ENCODE measurements around the gene SLC22A23. TPM values are rescaled to one million over a fixed set of nuclear protein-coding genes. Genes with fewer than 3 reads are reported as not detected.

Gene SLC22A23
- total RNA-seq, 2 donors from 2014 or later: 85.7 to 89.5 TPM

DNA sequence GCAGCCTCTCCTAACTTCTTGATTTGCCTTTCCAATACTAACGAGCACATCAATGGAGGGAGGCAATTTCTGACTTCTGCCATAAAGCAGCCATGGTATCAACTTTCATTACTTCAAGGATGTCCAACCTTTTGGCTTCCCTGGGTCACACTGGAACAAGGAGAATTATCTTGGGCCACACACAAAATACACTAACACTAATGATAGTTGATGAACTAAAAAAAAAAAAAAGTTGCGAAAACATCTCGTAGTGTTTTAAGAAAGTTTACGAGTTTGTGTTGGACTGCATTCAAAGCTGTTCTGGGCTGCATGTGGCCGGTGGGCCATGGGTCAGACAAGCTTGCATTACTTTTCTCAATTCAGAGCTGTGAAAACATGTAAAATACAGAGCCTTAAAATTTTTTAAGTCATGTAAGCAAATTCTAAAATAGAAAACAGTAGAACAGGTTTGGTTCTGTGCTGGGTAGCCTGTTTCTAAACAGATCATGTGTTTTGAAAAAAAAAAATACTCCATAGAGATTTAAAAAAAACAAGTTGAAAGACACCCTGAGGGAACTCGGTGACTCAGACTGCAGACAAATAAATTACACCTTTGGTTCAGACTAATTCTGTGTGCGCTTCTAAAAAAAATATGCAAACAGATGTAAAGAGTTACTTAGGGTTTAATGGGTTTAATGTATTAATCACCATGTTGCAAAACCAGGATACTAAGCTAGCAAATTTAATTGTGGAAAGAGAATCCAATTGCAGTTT, 43.6 kb upstream of the SLC22A23 start:
- no peak overlapping the region for H3K27ac ChIP-seq
- H3K4me1 ChIP-seq: no peaks in the 10 kb centered on the region
- H3K9ac ChIP-seq (ENCODE audit: low read depth in 2 of 2, low read length in 2 of 2): no peak overlapping the region
- DNase-seq: no peak
- no peaks in the 10 kb centered on the region for H3K36me3 ChIP-seq
- no peaks in the 10 kb centered on the region for H3K9me3 ChIP-seq
- TF ChIP-seq, protein P1, sequence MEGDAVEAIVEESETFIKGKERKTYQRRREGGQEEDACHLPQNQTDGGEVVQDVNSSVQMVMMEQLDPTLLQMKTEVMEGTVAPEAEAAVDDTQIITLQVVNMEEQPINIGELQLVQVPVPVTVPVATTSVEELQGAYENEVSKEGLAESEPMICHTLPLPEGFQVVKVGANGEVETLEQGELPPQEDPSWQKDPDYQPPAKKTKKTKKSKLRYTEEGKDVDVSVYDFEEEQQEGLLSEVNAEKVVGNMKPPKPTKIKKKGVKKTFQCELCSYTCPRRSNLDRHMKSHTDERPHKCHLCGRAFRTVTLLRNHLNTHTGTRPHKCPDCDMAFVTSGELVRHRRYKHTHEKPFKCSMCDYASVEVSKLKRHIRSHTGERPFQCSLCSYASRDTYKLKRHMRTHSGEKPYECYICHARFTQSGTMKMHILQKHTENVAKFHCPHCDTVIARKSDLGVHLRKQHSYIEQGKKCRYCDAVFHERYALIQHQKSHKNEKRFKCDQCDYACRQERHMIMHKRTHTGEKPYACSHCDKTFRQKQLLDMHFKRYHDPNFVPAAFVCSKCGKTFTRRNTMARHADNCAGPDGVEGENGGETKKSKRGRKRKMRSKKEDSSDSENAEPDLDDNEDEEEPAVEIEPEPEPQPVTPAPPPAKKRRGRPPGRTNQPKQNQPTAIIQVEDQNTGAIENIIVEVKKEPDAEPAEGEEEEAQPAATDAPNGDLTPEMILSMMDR (IDR thresholded peaks at IDR 0.05): no peak
- intact Hi-C loops (cut with DNase I): no loop called here
- H3K27me3 ChIP-seq: no peaks in the 10 kb centered on the region
- H3K4me3 ChIP-seq: no peak overlapping the region

DNA sequence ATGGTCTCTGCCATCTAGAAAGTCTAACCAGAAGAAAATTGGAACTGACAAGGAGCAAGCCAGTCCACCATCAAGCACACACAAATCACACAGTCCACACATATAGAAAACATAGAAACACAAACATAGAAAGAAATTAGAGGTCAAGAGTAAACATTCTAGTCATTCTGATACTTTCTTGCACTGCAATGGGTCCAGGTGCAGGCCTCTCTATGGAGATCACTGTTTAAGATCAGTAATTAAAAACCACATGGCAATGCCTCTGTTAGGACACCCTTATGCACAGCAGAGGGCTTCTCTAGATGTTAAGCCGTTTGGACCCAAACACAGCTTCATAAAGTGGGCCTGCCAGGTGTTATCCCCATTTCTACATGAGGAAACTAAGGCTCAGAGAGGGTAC, 42.8 kb upstream of the SLC22A23 start:
- DNase-seq: no peak
- intact Hi-C loops (cut with DNase I): no loop called here
- TF ChIP-seq, protein P1 (IDR thresholded peaks at IDR 0.05): no peak

DNA sequence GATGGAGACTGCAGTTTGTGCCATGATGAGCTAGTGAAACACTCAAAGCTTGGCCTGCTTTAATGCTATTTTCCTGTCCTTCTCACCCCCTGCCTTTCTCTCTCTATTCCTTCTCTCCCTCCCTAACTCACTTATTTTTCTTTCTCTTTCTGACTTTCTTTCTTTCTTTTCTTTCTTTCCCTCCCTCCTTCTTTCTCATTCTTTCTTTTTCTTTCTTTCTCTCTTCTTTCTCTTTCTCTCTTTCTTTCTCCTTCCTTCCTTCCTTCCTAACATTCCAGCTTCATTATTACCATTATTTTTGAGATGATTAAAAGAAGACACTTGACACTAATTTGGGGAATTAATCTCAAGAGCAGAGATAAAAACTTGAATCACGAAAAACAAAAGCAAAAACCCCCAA, 39.5 kb upstream of the SLC22A23 start:
- Histone ChIP-seq H3K9me3 (no peaks in the 10 kb centered on the region), H3K27me3 (no peaks in the 10 kb centered on the region), H3K27ac (no peak overlapping the region), H3K4me3 (no peak overlapping the region), H3K36me3 (no peaks in the 10 kb centered on the region), H3K9ac (ENCODE audit: low read depth in 2 of 2, low read length in 2 of 2) (no peak overlapping the region), H3K4me1 (no peaks in the 10 kb centered on the region)
- TF ChIP-seq, protein P1 (IDR thresholded peaks at IDR 0.05): no peak
- no peak for DNase-seq
- intact Hi-C loops (cut with DNase I): no loop called here

More for the DNA sequence above, 42.8 kb upstream of the SLC22A23 start:
- H3K36me3 ChIP-seq: no peaks in the 10 kb centered on the region
- H3K4me1 ChIP-seq: no peaks in the 10 kb centered on the region
- H3K9me3 ChIP-seq: no peaks in the 10 kb centered on the region
- H3K9ac ChIP-seq (ENCODE audit: low read depth in 2 of 2, low read length in 2 of 2): no peak overlapping the region
- no peak overlapping the region for H3K27ac ChIP-seq
- H3K27me3 ChIP-seq: no peaks in the 10 kb centered on the region
- H3K4me3 ChIP-seq: no peak overlapping the region

DNA sequence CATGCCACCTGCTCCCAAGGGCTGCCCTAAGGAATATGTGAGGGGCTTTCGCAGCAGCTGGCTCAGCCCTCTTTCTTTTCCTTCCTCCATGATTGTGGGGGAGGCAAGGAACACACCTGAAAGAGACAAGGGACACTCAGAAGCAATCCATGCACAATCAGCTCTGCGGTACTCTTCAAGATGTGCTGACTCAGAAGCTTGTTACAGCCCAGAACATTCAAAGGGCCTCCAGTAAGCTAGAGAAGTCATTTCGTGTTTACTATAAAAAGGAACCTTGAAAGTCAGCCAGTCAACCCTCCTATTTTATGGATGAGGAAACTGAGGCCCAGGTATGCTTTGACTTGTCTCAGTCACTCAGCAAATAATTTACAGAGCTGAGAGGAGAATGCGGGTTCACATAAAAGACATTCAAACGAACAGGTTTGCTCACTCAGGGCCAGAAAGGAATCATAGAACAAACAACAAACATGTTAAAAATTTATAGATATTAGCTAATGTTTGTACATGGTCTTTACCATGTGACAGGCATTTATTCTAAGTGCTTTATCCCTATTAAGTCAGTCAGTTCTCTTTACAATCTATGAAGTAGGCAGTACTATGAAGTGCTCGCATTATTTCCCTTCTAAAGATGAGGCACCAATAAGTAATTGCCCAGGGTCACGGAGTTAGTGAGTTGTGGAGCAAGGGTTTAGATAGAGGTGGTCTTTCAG, 37.7 kb upstream of the SLC22A23 start:
- TF ChIP-seq, protein P1 (IDR thresholded peaks at IDR 0.05): no peak
- H3K9me3 ChIP-seq: no peaks in the 10 kb centered on the region
- DNase-seq: no peak
- intact Hi-C loops (cut with DNase I): no loop called here
- no peak overlapping the region for H3K27ac ChIP-seq
- no peaks in the 10 kb centered on the region for H3K27me3 ChIP-seq
- no peaks in the 10 kb centered on the region for H3K36me3 ChIP-seq
- no peak overlapping the region for H3K4me3 ChIP-seq
- no peak overlapping the region for H3K9ac ChIP-seq (ENCODE audit: low read depth in 2 of 2, low read length in 2 of 2)
- H3K4me1 ChIP-seq: no peaks in the 10 kb centered on the region

DNA sequence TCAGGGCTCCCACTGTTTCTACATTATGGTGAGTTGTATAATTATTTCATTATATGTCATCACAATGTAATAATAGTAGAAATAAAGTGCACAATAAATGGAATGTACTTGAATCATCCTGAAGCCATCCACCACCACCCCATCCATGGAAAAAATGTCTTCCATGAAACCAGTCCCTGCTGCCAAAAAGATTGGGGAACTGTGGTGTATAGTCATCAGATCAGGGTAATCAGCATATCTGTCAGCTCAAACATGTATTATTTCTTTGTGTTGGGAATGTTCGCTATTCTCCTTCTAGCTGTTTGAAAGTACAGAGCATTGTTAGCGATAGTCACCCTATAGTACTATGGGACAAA, 33.8 kb upstream of the SLC22A23 start:
- no peak for DNase-seq
- no peaks in the 10 kb centered on the region for H3K4me1 ChIP-seq
- H3K4me3 ChIP-seq: no peak overlapping the region
- intact Hi-C loops (cut with DNase I): no loop called here
- no peak overlapping the region for H3K27ac ChIP-seq
- no peak overlapping the region for H3K9ac ChIP-seq (ENCODE audit: low read depth in 2 of 2, low read length in 2 of 2)
- no peaks in the 10 kb centered on the region for H3K27me3 ChIP-seq
- no peaks in the 10 kb centered on the region for H3K36me3 ChIP-seq
- TF ChIP-seq, protein P1 (IDR thresholded peaks at IDR 0.05): no peak
- no peaks in the 10 kb centered on the region for H3K9me3 ChIP-seq

Data from colonic mucosa (tissue), 4 donors.